NCI-H1092 treated with DMSO at 0.1 percent for 48 hours (cell line): ENCODE measurements around the gene GK2.

ENCODE experiments used
- DNase-seq: peaks from one replicate; lab custom pipeline; 2025; lab: John Stamatoyannopoulos, UW

The GK2 gene

DNA sequence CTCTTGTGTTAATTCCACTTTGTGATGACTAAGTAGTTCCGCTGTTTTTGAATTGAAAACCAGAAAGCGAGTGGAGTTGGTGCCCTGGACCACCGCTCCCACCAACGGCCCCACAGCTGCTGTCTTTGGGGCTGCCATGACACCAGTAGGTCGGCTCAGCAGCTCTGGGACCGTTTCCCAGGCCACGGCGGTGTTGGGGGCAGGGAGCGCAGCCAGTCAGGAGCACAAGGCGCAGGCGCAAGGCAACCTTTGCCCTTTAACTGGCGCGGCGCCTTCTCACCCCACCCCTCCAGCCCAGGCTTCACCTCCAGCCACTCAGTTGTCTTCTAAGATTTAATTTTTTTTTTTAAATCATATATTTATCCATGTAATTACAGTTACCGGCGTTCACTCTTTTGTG, at the start of gene GK2:
GK2 (minus strand) TSS at position 166 of the 400 bp plus-strand sequence; CDS start at position 138, 28 bp downstream.
- no peak for DNase-seq

DNA sequence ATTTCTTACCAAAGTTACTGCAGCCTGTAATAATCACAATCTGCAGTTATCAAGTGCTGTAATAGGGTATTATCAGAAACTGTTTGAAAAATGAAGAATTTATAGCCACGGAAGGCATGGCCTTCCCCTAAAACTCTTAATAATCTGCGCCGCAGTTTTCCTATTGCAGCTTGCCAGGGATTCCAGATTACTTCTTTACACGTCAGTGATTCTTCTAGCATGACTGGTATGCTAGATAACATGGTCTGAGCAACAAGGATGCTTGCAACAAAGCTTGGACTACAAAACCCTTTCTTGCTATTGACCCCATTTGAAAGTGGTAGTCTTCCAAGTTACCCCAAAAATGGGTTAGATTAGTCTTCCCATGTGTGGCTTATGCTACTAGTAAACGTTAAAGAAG, 47.2 kb upstream of the GK2 start:
- DNase-seq: no peak

DNA sequence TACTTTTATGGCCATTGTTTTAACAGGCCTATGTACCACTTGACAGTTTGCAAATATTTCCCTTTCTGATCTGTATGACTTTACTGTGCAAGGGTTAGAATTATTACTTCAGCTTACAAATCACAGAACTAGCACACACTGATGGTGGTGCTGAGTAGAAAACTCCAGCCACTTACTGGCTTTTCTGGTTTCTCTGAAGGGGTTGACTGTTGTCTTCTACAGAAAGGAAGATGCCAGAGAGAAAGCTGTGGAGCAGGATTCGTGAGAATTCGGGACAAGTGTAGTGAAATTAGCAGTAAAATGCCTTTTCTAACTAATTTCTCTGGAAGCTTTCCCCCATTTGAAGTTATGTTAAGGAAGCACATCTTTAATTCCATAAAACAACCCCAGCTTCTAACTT, 46.6 kb upstream of the GK2 start:
- DNase-seq: no peak

DNA sequence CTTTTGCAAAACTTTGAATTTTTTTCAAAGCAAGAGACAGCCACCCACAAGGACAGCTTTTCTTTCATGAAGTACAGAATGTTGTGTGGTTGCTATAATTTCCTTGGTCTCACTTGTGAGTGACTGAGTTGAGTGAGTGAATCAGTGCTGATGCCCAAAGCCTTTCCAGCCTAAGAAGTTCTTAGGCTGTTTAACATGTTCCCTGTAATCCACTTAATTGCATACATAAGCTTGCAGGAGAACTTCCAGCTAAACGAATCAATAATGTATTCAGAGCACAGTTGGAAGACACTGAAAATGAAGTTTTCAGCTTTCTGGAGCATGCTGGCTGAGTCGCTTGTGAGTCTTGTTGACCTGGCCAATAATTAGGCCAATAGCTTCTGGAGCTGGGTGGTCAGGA, 42.0 kb upstream of the GK2 start:
- no peak for DNase-seq

DNA sequence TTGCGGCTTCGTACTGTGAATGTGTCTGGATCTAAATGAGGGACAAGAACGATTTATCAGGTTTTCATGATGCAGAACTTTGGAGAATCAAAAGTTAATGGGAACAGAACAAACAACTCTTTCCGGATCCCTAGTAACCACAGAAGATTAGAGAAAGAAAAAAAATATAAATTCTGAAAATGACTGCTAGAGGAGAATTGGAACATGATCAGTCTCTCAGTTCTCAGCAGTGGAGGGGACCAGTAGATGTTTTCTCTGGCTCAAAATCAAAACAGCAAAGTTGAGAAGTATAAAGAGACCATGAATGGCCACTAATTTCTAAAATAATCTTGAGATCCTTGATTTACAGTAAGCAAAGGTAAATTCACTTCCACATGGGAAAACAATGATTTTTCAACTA, 38.1 kb upstream of the GK2 start:
- DNase-seq: no peak

DNA sequence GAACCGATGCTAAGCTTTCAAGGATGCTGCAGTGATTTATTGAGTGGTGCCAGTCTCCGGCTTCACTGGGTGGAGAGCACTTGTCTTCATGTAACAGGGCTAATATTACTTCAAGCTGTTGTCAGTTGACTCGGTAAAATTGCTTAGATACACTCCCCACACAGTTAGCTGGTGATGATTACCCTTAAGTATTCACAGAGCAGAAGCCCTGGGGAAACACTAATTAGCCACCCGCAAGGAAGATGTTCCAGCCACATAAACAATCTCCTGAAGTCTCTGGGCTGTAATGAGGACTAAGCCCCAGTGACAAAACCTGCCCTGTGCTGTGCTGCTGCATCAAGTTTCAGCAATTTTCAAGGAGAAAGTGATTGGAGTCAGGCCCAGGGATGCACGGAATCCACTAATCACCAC, 37.3 kb upstream of the GK2 start:
- peak; percentile 78 for DNase-seq

DNA sequence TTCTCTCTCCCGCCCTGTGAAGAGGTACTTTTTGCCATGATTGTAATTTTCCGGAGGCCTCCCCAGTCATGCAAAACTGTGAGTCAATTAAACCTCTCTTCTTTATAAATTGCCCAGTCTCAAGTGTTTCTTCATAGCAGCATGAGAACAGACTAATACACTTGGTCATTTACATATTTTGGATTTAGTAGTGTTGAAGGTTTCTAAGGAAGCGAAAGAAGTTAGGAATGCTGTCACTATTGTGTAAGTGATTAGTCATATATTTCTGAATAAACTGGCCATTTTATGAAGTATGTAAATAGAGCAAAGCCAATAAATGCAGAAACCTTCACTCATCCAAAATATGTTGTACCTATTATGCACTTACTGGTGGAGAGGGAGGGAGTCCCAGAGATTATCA, 34.4 kb upstream of the GK2 start:
- no peak for DNase-seq

DNA sequence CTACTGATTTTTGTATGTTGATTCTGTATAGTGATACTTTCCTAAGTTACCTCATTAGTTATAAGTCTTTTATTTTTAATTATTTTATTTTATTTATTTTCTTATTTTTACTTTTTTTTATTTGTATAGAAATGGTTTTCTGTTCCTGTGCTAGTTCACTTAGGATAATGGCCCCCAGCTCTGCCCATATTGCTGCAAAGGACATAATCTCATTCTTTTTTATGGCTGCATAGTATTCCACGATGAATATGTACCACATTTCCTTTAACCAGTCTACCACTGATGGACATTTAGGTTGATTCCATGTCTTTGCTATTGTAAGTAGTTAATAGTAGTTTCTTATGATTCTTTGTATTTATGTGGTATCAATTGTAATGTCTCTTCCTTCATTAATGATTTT, 31.5 kb upstream of the GK2 start:
- DNase-seq: no peak

DNA sequence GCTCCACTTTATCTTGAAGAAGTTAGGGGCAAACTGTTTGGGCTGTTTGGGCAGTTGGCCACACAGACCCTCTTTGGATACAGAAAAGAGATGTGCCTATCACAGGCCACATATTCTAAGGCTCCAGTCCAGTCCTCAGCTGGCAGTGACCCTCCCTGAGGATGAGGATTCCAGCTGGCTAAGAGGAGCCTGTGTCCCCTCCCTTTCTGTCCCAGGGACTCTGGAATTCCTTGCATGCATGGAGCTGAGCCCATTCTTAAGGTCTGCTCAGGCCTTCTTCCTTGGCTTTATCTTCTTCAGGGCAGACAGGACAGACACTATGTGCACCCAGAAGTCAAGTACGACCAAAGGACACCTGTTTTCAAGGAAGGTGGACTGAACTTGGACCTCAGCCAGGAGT, 23.8 kb upstream of the GK2 start:
- no peak for DNase-seq

DNA sequence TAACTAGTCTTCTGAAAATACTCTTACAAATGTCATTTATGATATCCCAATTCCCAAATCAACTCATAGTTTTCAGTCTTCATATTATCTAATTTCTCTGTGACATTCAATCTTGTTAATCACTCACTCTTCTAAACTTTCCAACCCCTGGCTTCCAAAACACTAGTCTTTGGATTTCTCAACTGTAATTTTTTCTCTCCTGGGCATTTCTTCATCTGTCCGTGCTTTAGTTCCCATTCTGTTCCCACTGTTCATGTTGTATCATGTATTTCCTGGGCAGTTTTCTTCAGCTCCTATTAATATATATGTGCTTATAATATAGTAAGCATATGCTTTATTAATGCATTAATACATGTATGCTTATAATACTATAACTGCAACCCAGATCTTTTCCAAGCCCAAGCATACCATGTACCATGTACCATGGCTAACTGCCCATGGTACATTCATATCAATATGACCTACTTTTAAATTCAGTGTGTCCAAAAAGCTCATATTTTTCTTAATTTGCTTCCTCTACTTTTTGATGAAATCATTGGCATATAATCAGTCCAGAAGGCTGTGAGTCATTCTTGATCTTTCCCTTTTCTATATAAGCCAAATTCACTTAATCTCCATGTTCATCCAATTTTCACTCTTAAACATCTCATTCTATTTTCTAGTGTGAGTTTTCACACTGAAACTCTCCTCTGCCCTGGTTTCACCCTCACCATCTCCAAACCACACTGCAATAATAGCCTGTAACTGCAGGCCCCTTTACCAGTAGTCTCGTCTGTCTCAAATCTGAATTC, 21.3 kb upstream of the GK2 start:
- DNase-seq: no peak

DNA sequence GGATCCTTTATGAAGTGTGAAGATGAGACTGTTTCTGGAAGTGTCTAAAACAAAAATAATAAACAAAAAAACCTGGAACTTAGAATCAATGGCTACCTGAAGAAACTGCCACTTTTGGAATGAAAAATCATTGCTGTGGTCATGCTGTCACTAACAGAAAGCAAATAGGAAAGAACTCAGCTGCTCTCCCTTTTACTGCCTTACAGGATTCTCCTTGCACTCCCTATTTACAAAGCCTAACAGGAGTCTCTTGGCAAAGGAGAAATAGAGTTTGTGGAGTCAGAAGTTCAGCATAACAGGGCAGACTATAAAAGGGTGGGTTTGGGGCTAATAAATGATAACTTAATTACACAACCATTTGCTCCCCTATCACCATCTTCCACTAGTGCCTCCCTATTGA, 19.0 kb upstream of the GK2 start:
- no peak for DNase-seq

DNA sequence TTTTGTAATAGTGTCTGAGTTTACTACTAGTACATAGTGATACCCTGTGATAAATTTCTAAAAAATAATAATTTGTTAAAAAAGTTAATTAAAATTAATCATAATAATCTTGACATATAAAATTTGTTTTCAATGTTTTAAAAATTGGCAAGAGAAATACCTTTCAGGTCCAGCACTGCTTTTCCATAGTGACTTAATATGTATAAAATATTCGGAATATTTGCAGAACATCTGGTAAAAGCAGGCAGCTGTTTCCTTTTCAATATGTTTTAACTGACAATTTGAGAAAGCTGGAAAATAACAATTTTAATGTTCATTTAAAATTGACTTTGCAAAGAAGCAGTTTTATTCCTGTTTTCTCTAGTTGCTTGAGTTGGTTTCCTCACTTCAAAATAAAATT, 17.6 kb upstream of the GK2 start:
- DNase-seq: no peak

DNA sequence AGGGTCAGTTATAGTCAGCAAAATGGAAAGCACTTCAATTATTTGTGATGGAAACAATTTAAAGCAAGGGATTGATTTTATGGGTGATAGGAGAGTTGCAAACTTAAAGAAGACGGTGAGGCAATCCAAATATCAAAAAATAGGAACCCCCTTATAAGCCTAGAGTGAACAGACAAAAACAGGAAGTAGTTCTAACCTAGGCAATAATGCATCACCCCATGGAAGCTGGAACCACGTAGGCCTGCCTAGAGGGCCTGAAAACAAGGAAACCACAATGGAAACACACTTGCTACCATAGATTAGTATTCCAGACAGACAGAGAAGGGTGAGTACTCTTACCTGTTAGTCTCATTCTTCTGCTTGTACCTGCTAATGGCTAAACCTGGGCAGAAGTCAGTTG, 13.5 kb upstream of the GK2 start:
- DNase-seq: no peak

DNA sequence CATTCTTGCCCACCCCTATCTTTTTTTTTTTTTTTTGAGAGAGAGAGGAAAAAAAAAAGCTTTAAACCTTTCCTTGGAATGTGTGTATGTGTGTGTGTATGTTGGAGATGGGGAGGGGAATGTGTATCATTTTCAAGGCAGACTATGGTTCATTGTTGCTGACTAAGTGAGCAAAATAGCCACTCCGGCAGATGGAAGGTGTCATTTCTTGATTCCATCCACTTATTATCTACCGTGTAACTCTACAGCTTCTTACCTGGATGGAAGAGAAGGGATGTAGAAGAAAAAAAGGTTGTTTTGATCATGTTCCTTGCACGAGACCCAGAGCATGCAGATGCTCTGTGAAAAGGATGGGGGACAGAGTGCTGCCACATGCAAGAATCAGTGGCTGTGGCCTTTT, 5.9 kb upstream of the GK2 start:
- DNase-seq: peak; percentile 9

DNA sequence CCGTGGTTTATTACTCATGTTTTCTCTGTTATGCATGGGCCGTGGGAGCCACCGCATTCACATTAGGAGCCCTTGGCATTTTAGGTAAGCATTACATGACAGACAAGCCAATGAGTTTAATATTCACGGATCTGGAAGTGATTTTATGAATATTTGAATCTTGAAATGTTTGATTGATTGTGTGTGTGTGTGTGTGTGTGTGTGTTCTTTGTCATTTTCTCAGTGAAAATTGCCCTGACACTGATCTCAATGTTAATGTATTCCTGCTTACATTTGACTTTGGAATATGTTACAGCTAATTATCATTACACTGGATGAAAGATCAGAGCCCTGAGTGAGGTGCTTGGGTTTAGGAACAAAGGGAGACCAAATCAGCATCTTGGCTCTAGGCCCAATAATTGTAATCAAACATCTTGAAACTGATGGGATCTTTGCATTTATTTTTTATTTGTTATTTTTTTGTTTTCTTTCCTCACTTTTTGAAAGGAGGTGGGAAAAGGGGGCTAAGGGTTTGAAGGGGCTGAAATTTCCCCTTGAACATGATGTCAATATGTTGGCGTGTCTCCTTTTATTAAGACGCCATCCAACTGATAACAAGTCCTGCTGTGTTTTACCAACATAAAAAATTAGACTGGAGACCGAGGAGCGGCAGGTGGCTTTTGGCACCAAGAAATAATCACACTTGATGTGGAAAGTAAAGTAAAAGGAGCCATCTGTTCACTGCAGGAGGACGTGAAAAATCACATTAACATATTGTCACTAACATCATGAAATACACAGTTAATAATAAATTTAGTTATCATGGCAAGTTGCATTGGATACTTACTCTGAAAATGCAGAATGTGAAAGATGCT, 5.2 kb upstream of the GK2 start:
- peak; percentile 49 for DNase-seq

DNA sequence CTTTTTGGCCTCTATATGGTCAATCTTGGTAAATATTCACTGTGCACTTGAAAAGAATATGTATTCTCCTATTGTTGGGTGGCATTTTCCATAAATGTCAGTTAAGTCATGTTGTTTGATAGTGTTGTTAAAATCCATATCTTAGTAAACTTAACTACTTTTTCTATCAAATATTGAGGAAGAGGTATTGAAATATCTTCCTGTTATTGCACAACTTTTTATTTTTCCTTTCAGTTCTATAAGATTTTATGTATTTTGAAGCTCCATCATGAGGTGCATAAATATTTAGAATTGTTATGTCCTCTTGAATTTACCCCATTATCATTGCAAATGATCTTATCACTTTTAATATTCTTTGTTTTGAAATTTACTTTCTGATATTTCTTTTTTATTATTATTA, 3.4 kb downstream of the GK2 start:
- no peak for DNase-seq

DNA sequence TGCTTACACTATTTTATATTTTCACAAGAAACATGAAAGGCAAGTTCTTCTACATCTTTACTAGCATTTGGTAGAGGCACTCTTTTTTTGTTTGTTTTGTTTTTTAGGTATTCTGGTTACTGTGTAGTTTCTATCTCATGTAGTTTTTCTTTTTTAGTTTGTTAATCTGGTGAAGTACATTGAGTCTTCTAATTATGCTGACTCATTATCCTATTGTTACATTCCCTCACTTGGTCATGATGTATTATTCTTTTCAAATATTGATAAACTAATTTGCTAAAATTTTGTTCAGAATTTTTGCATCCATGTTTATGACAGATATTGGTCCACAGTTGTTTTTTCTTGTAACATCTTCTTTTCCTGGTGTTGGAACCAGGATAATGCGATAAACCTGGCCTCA, 4.7 kb downstream of the GK2 start:
- DNase-seq: no peak

DNA sequence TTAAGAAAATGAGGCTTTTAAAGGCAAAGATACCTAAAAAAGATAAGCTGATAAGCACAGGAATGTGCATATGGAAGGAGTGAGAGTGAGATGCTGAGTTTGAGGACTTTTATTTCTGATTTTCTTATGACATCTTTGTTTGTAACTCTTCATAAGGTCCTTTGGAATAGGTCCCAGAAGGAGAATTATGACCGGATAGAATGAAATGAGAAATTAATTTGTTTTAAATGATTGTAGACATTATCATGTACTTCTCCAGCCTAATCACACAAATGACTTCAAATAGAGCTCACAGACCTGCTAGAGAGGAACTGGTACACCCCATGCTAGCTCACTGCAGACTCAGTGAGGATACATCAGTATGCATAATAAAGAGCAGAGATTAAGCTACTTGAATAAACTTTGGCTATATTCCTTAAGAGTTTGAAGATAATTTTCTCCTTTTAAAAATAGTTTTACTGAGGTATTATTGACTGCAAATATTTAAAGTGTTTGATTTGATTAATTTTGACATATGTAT, 5.6 kb downstream of the GK2 start:
- DNase-seq: no peak

DNA sequence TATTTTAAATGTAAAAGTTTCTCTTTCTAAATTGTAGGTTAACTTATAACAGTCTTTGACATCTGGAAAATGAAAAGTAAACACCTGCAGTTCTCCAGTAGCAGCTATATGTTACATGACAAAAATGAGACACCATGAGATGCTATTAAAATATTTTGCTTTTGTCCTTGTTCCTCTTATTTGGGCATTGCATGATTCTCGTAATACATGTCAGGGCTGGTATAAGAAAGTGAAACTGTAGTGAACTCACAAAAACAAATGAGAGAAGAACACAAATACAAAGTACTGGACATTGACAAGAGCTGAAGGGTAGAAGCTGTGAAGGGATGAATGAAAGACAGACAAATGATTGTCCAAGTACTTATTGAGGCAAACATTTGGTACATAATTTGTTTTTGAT, 9.0 kb downstream of the GK2 start:
- no peak for DNase-seq

DNA sequence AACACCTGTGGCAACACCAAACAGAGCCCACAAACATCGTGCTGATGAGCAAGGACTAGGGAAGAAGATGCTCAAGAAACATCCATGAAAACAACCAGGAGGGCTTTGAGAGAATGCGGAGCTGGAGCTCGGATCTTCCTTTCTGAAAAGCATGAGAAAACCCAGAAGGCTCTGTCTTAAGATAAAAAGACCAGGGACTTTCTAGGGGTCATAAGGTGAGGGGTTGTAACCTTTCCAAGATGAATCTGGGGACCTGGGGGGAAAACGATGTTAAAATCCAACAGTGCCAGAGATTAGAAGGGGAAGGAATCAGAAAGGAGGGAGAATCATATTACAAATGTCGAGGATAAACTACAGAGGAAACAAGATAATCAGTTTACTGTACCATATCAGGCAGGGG, 10.1 kb downstream of the GK2 start:
- no peak for DNase-seq

DNA sequence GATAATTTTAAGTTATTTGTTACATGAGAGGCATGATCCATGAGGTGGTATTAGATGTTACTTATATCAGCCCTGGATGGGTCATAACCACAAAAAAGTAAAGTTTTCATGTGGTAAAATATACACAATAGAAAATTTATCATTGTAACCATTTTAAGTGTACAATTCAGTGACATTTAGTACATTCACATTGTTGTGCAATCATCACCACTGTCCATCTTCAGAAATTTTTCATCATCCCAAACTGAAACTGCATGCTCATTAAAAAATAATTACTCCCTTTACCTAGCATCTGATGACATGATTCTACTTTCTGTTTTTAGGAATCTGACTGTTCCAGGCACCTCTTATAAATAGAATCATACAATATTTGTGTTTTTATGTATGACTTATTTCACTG, 11.2 kb downstream of the GK2 start:
- no peak for DNase-seq

DNA sequence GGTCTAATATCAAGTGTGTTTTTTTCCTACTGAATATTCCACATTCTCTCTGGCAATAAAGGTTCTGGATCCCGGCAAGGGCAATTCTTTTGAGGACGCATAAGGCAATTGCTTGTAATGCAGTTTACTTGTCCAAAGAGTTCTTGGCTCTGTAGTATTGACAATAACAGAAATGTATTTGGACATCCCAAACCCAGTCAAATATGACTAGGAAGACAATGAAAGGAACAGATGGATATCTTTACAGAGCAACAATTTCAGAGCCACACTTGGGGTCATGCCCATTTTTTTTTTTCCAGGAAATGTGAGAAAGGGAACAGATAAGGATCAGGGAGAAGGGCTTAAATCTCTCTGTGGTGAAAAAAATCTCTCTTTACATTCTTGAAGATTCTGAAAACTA, 12.2 kb downstream of the GK2 start:
- DNase-seq: peak; percentile 60

DNA sequence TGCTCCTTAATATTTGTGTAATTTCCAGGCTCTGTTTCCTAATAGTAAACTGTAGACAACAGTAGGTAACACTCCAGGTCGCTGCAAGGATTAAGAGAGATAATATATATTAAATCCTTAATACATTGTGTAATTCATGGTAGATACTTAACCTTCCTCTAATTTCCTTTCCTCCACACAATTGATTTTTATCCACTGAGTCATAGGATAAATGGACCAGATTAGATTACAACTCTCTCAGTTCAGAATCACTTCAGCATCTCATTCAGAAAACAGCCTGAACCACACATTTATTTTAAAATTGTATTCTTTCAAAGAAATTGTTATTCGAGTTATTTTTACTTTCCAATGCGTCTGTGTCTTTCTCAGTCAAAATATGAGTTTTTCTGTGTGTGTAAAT, 17.1 kb downstream of the GK2 start:
- DNase-seq: no peak
